H9 (cell line): Measurements from ENCODE around the gene DLL4. TPM values are rescaled to one million over a fixed set of nuclear protein-coding genes. Genes with fewer than 3 reads are reported as not detected.

Experiments used
- DNase-seq: peaks from one replicate; pipeline ENCODE4 v3.0.0-alpha.2; 2017
- H2AFZ ChIP-seq: one replicate; pipeline ENCODE4 v1.6.1; 2013; ENCODE audit warnings: mild to moderate bottlenecking, low read length, control low read depth, moderate library complexity
- H2AK5ac ChIP-seq: 2 replicates; pipeline ENCODE4 v1.6.1; 2013; ENCODE audit warnings: low read length, control low read depth, mixed read lengths; ENCODE audit not compliant: insufficient read length
- H2BK120ac ChIP-seq: one replicate; pipeline ENCODE4 v1.6.1; 2013; ENCODE audit warnings: low read depth, mild to moderate bottlenecking, low read length, control low read depth, inconsistent platforms; ENCODE audit not compliant: poor library complexity, severe bottlenecking
- H2BK12ac ChIP-seq: 2 replicates; pipeline ENCODE4 v1.6.1; 2013; ENCODE audit warnings: low read length, control low read depth, mixed read lengths, low read depth; ENCODE audit not compliant: insufficient read length
- H2BK15ac ChIP-seq: 2 replicates; pipeline ENCODE4 v1.6.1; 2013; ENCODE audit warnings: low read depth, low read length, control low read depth
- H2BK20ac ChIP-seq: one replicate; pipeline ENCODE4 v1.6.1; 2013; ENCODE audit warnings: low read depth, mild to moderate bottlenecking, low read length, control low read depth, inconsistent platforms; ENCODE audit not compliant: poor library complexity, severe bottlenecking
- H2BK5ac ChIP-seq: 2 replicates; pipeline ENCODE4 v1.6.1; 2013; ENCODE audit warnings: low read length, control low read depth, mixed read lengths; ENCODE audit not compliant: insufficient read length
- H3K14ac ChIP-seq: 2 replicates; pipeline ENCODE4 v1.6.1; 2013; ENCODE audit warnings: low read length, control low read depth; ENCODE audit not compliant: insufficient read depth
- H3K18ac ChIP-seq: 2 replicates; pipeline ENCODE4 v1.6.1; 2013; ENCODE audit warnings: low read depth, mild to moderate bottlenecking, mixed read lengths, low read length, control low read depth; ENCODE audit not compliant: insufficient read length
- H3K23ac ChIP-seq: 2 replicates; pipeline ENCODE4 v1.6.1; 2013; ENCODE audit warnings: low read length, control low read depth, mixed read lengths, low read depth; ENCODE audit not compliant: insufficient read length
- H3K23me2 ChIP-seq: 2 replicates; pipeline ENCODE4 v1.6.1; 2013; ENCODE audit warnings: low read depth, mild to moderate bottlenecking, mixed read lengths, low read length, control low read depth; ENCODE audit not compliant: insufficient read length, poor library complexity, severe bottlenecking
- H3K27ac ChIP-seq: 2 replicates; pipeline ENCODE4 v1.5.1; 2013; ENCODE audit warnings: low read length, control low read depth, mixed read lengths, low read depth; ENCODE audit not compliant: insufficient read length
- H3K27me3 ChIP-seq: 2 replicates; pipeline ENCODE4 v1.6.1; 2013; ENCODE audit warnings: low read length, control low read depth, inconsistent platforms; ENCODE audit not compliant: insufficient read depth
- H3K4ac ChIP-seq: 2 replicates; pipeline ENCODE4 v1.6.1; 2013; ENCODE audit warnings: low read depth, mild to moderate bottlenecking, control low read depth, inconsistent platforms, low read length, moderate library complexity
- H3K4me1 ChIP-seq: 2 replicates; pipeline ENCODE4 v1.6.1; 2013; ENCODE audit warnings: low read length, control low read depth, inconsistent platforms; ENCODE audit not compliant: insufficient read depth
- H3K4me2 ChIP-seq: 2 replicates; pipeline ENCODE4 v1.6.1; 2013; ENCODE audit warnings: low read length, control low read depth, mixed read lengths; ENCODE audit not compliant: insufficient read length, insufficient read depth
- H3K56ac ChIP-seq: 2 replicates; pipeline ENCODE4 v1.6.1; 2013; ENCODE audit warnings: low read depth, mild to moderate bottlenecking, mixed read lengths, low read length, control low read depth; ENCODE audit not compliant: insufficient read length
- H3K79me1 ChIP-seq: 2 replicates; pipeline ENCODE4 v1.6.1; 2013; ENCODE audit warnings: low read depth, mild to moderate bottlenecking, moderate library complexity, low read length, control low read depth, inconsistent platforms; ENCODE audit not compliant: insufficient read depth, poor library complexity, severe bottlenecking
- H3K79me2 ChIP-seq: 2 replicates; pipeline ENCODE4 v1.6.1; 2013; ENCODE audit warnings: low read length, control low read depth, inconsistent platforms; ENCODE audit not compliant: insufficient read depth
- H3K9ac ChIP-seq: 2 replicates; pipeline ENCODE4 v1.6.1; 2013; ENCODE audit warnings: low read length, control low read depth, mixed read lengths; ENCODE audit not compliant: insufficient read length; ENCODE audit errors: extremely low read depth
- H3K9me3 ChIP-seq: one replicate; pipeline ENCODE4 v1.6.1; 2013; ENCODE audit warnings: low read depth, low read length, inconsistent platforms; ENCODE audit not compliant: control insufficient read depth
- H3T11ph ChIP-seq: one replicate; pipeline ENCODE4 v1.6.1; 2013; ENCODE audit warnings: mild to moderate bottlenecking, low read length, control low read depth, inconsistent platforms
- H4K20me1 ChIP-seq: one replicate; pipeline ENCODE4 v1.6.1; 2013; ENCODE audit not compliant: control insufficient read depth, insufficient read length, insufficient read depth
- H4K5ac ChIP-seq: 2 replicates; pipeline ENCODE4 v1.6.1; 2013; ENCODE audit warnings: low read depth, mild to moderate bottlenecking, mixed read lengths, low read length, control low read depth; ENCODE audit not compliant: insufficient read length
- H4K8ac ChIP-seq: replicated peaks from 2 replicates; pipeline ENCODE4 v1.6.1; 2013; ENCODE audit warnings: low read length, control low read depth, mixed read lengths, low read depth; ENCODE audit not compliant: insufficient read length
- H4K91ac ChIP-seq: 2 replicates; pipeline ENCODE4 v1.6.1; 2013; ENCODE audit warnings: low read depth, mild to moderate bottlenecking, moderate library complexity, mixed read lengths, low read length, control low read depth; ENCODE audit not compliant: insufficient read length
- H3K27ac Mint-ChIP-seq, 3 experiments: 2 replicates in 2 of 3; 3 replicates in 1 of 3; pipeline ENCODE4 v1.8.0; 2020 to 2021; ENCODE audit warnings: mixed read lengths in 3 of 3, mild to moderate bottlenecking in 1 of 3, moderate library complexity in 1 of 3
- H3K27me3 Mint-ChIP-seq: 2 replicates; pipeline ENCODE4 v1.8.0; 2021; ENCODE audit warnings: low read depth, mild to moderate bottlenecking, moderate library complexity, mixed read lengths
- H3K36me3 Mint-ChIP-seq, 3 experiments: 2 replicates in 2 of 3; 3 replicates in 1 of 3; pipeline ENCODE4 v1.8.0; 2020 to 2021; ENCODE audit warnings: low read depth in 3 of 3, mixed read lengths in 3 of 3; ENCODE audit not compliant: insufficient read depth in 1 of 3
- H3K4me1 Mint-ChIP-seq, 2 experiments: 2 replicates each; pipeline ENCODE4 v1.8.0; 2020; ENCODE audit warnings: mixed read lengths in 2 of 2
- H3K4me3 Mint-ChIP-seq, 2 experiments: 2 replicates in 1 of 2; 3 replicates in 1 of 2; pipeline ENCODE4 v1.8.0; 2020 to 2021; ENCODE audit warnings: mild to moderate bottlenecking in 2 of 2, mixed read lengths in 2 of 2, moderate library complexity in 1 of 2
- H3K9me3 Mint-ChIP-seq, 2 experiments: 2 replicates in 1 of 2; 3 replicates in 1 of 2; pipeline ENCODE4 v1.8.0; 2020; ENCODE audit warnings: mild to moderate bottlenecking in 2 of 2, mixed read lengths in 2 of 2, moderate library complexity in 1 of 2
- WGBS: extraction: QIAGEN DNeasy Blood & Tissue Kit; methylation state at CpG from one replicate; pipeline ENCODE4 v1.1.7; 2013; ENCODE audit warnings: missing lambda C conversion rate, low lambda C conversion rate, mixed read lengths; ENCODE audit not compliant: insufficient read length; ENCODE audit errors: extremely low coverage; 5-methylcytosine and 5-hydroxymethylcytosine counted together
- total RNA-seq: library from RNA; stranded (reverse); gene quantifications from 2 replicates; pipeline ENCODE4 v1.2.1, GENCODE V29; 2021
- TF ChIP-seq, protein P1 (sequence below): fragments of 200-600 bp; sonication (generic); conservative IDR thresholded peaks from 3 replicates; pipeline ENCODE4 v1.8.0; 2021; ENCODE audit warnings: antibody characterized with exemption, mild to moderate bottlenecking

Gene DLL4
- total RNA-seq, 1 experiment from 2014 or later, result 0.28 TPM

DNA sequence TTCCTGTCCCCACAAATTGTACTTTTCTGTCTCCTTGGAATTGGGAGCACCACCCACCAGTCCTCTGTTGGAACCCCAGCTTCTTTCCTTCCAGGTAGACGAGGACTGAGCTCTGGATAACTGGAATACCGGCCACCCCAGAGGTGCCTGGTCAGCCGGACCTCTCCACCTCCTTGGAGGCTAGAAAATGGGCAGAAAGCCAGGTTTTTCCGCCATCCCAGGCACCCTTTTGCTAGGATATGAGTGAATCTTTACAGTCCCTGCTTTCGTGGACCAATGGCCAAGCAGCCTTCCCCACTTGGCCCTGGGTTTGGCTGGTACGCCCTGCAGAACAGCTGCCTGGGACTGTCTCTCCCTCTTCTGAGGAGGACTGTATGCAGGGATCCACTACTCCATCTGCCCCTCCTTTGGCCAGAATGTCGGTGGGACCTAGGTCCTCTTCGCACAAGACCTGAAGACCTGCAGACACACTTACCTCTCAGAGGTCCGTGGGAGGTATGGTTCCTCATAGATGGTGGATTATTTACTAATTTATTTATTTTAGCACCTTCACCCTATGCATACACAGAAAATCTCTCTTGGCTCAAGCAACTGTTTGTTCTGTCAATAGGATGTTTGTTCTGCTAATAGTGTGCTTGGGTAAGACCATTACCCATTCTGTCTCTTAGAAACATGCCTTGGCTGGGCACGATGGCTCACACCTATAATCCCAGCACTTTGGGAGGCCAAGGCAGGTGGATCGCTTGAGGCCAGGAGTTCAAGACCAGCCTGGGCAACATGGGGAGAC is 15.6 kb downstream of the DLL4 start:
- Histone ChIP-seq H3K79me1 (no peaks in the 10 kb centered on the region), H4K91ac (no peak overlapping the region), H2BK120ac (no peak overlapping the region), H3K14ac (no peak overlapping the region), H4K8ac (no peak overlapping the region), H2BK5ac (no peak overlapping the region), H3K4me2 (no peak overlapping the region), H2BK12ac (no peak overlapping the region), H2AK5ac (no peak overlapping the region), H4K5ac (no peak overlapping the region), H3K4ac (no peak overlapping the region), H3T11ph (no peak overlapping the region), H4K20me1 (no peaks in the 10 kb centered on the region), H3K27me3 (no peaks in the 10 kb centered on the region; the same call in 1 of the 2 replicates), H3K23me2 (peaks cover 5% of the 10 kb centered on the region), H3K4me1 (peaks cover 5% of the 10 kb centered on the region; the same call in 1 of the 2 replicates), H3K56ac (no peak overlapping the region), H2BK15ac (no peak overlapping the region), H3K18ac (no peak overlapping the region), H2BK20ac (no peak overlapping the region), H3K79me2 (no peaks in the 10 kb centered on the region), H3K23ac (no peak overlapping the region), H3K9ac (no peak overlapping the region), H3K9me3 (no peaks in the 10 kb centered on the region), H2AFZ (no peak overlapping the region), H3K27ac (no peak overlapping the region)
- WGBS, result no CpG with 5 or more reads among the region's 11 CpGs
- H3K4me1 Mint-ChIP-seq, result peaks cover 30 to 34% of the 10 kb centered on the region in 2 experiments
- H3K27me3 Mint-ChIP-seq, result peaks cover 64% of the 10 kb centered on the region
- no peak overlapping the region; a peak in 1 of 7 replicates for H3K27ac Mint-ChIP-seq
- H3K36me3 Mint-ChIP-seq, result no peaks in the 10 kb centered on the region; a peak in 1 of 7 replicates
- no peak overlapping the region for H3K4me3 Mint-ChIP-seq
- no peaks in the 10 kb centered on the region for H3K9me3 Mint-ChIP-seq
- DNase-seq, result no peak
- TF ChIP-seq, protein P1, sequence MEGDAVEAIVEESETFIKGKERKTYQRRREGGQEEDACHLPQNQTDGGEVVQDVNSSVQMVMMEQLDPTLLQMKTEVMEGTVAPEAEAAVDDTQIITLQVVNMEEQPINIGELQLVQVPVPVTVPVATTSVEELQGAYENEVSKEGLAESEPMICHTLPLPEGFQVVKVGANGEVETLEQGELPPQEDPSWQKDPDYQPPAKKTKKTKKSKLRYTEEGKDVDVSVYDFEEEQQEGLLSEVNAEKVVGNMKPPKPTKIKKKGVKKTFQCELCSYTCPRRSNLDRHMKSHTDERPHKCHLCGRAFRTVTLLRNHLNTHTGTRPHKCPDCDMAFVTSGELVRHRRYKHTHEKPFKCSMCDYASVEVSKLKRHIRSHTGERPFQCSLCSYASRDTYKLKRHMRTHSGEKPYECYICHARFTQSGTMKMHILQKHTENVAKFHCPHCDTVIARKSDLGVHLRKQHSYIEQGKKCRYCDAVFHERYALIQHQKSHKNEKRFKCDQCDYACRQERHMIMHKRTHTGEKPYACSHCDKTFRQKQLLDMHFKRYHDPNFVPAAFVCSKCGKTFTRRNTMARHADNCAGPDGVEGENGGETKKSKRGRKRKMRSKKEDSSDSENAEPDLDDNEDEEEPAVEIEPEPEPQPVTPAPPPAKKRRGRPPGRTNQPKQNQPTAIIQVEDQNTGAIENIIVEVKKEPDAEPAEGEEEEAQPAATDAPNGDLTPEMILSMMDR, result no peak
